Endothelial cell of hepatic sinusoid (primary cell): ENCODE results near the gene XPA.
"Not testable (repeated sequence)": the region's sequence is repeated elsewhere in the genome, so short reads cannot be mapped to it uniquely, and the experiment has no call there.

ENCODE experiments used
- in situ Hi-C: cut with HindIII; loops from 2 replicates; pipeline ENCODE4 v1.10.0; 2017; ENCODE audit warnings: low sequenced_read_pairs

XPA gene

GRCh38 chr9:97704345-97704677, 7.2 kb upstream of the XPA start:
- in situ Hi-C loops: no loop called here

DNA sequence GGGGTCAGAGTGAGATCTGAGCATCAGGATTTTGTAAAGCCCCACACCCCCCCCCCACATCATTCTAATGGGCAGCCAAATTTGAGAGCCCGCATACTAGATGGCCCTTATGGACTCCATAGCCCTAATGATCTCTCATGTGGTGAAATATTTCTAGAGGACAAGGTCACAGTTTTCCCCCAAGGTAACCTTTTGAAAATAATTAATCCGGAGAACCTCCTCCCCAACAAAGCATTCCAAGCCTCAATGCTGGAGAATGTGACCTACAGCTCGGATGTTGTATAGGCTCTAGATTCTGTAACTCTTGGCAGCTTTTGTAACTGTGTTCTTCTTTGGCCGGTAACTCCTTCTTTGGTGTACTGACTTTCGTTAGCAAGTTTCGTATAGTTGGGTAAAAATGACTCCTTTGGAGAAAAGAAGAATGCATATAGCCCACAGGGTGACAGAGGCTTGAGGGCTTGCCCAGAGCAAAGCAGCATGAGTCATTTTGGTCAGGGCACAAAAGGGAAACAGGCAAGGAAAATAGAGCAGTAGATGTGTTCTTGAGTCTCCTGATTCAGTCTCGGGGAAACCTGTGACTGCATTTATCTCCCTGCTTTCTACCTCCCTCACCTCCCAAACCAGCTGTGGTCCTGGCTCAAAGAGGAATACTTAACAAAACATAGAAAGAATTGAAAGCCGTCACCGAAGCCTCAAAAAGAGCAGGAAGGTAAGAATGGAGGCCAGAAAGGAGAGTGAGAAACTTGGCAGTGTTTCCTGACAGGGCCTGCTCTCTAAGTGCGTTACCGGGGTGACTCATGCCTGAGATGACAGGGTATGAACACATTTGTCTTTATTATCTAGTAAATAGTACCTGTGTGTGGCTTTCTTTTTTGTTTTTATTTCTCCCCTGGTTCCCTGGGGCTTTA, 6.6 kb upstream of the XPA start:
- in situ Hi-C loops: no loop called here

GRCh38 chr9:97699824-97700223, 2.7 kb upstream of the XPA start:
- in situ Hi-C loops: not testable (repeated sequence)

GRCh38 chr9:97699281-97699680, 2.1 kb upstream of the XPA start:
- in situ Hi-C loops: not testable (repeated sequence)

DNA sequence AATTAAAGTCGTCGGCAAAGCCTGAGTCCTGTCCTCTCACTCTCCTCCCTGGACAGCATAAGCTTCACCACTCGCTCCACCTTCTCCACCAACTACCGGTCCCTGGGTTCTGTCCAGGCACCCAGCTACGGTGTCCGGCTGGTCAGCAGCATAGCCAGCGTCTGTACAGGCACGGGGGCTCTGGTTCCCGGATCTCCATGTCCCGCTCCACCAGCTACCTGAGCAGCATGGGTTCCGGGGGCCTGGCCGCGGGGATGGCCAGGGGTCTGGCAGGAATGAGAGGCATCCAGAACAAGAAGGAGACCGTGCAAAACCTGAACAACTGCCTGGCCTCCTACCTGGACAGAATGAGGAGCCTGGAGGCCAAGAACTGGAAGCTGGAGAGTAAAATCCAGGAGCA, 1.7 kb upstream of the XPA start:
- in situ Hi-C loops: no loop called here

GRCh38 chr9:97697837-97698236, 697 bp upstream of the XPA start:
- in situ Hi-C loops: no loop called here

- in situ Hi-C loops: no loop called here
These were observed 941 bp downstream of the XPA start for GRCh38 chr9:97695995-97696802.

- in situ Hi-C loops: no loop called here
These were observed 1.8 kb downstream of the XPA start for GRCh38 chr9:97695390-97695789.

DNA sequence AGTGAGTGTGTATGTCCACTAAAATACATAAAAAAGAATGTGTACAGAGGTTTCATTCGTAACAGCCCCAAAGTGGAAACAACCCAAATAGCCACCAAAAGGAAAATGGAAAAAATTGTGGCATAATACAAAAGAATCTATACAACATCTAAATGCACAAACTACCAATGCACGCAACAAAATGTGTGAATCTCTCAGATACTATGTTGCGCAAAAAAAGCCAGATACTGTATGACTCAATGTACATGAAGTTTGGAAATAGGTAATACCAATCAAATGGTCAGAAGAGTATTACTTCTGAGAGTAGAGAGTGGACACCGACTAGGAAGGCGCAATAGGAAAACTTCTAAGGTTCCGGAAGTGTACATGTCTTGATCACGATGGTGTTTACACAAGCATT, 2.4 kb downstream of the XPA start:
- in situ Hi-C loops: loop anchor here (5.0 kb wide), 1 partner anchor 87 kb away; no protein-coding TSS in a partner anchor

DNA sequence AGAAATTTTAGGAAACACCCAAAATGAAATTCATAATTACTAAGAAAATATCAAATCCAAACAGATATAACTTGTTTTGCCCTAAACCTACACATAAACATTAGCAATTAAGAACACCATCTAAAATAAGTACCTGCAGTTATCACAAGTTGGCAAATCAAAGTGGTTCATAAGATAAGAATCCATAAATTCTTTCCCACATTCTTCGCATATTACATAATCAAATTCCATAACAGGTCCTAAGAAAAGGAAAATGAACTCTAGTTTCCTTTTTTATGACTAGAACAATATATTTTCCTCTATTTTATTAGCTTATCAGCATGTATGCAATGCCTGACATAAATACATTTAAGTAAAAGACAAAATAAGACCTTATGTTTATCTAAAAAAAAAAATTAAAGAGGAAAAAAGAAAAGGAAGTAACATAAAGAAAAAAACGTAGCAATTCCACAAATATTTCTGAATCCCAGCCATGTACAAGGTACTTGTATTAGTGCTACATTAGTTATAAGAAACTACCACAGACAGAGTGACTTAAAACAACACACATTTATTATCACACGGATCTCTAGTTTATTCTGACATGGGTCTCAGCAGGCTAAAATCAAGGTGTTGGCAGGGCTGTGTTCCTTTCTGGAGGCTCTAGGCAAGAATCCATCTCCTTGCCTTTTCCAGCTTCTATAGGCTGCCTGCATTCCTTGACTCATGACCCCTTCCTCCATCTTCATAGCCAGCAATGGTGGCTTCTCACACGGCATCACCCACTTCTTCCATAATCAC, 7.5 kb downstream of the XPA start:
- in situ Hi-C loops: loop anchor here (5.0 kb wide), 1 partner anchor 82 kb away; no protein-coding TSS in a partner anchor

GRCh38 chr9:97688654-97689053, 8.5 kb downstream of the XPA start:
- in situ Hi-C loops: no loop called here

- in situ Hi-C loops: no loop called here
These were observed 14.9 kb downstream of the XPA start for GRCh38 chr9:97682242-97682641.

- in situ Hi-C loops: no loop called here
These were observed 21.5 kb downstream of the XPA start for GRCh38 chr9:97675655-97676054.

DNA sequence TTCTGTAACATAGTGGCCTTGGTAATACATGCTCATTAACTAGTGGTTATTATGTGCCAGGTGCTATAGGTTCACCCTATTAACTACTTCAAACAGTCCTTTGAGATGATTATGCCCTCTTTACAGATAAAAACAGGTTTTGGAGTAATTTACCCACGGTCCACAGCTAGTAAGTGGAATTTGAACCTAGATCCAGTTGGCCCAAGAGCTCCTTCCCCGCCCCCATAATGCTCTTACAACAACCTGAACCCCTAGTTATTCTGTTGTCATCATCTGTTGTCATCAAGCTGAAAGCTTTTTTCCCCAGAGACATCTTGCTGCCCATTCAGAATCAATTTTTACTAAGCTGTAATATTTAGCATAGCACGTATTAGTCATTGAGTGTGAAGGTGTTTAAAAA, 23.2 kb downstream of the XPA start:
- in situ Hi-C loops: no loop called here

DNA sequence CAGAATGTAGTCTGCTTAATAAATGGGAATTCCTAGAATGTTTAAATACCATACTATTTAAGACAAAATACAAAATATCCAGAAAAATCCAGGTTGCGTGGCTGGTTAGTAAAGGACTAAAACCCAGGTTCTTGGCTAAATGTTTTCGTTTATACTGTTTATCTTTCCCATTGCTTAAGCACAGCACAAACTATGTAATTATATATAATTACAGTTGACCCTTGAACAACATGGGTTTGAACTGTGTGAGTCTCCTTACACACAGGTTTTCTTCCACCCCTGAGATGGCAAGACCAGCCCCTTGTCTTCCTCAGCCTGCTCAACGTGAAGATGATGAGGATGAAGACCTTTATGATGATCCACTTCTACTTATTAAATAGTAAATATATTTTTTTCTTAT, 24.7 kb downstream of the XPA start:
- in situ Hi-C loops: no loop called here

DNA sequence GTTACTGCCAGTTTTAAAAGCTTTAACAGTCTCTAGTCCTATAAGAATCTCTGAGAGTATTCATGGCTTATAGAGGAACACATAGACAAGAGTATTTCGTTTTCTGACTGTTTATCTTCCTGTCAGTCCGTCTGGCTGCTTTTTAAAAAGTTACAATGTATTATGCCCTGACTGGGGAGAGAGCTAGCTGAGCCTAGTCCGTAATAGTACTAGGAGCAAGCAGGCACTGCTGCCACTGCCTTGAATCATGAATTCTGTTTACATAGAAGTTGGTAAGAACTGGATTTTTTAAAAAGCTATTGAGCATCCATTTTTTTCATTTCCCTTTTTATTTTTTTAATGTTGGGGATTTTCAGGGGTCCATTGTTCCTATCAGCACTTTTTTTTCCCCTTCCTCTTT, 26.6 kb downstream of the XPA start:
- in situ Hi-C loops: no loop called here

- in situ Hi-C loops: no loop called here
These were observed 28.7 kb downstream of the XPA start for GRCh38 chr9:97668485-97668884.

DNA sequence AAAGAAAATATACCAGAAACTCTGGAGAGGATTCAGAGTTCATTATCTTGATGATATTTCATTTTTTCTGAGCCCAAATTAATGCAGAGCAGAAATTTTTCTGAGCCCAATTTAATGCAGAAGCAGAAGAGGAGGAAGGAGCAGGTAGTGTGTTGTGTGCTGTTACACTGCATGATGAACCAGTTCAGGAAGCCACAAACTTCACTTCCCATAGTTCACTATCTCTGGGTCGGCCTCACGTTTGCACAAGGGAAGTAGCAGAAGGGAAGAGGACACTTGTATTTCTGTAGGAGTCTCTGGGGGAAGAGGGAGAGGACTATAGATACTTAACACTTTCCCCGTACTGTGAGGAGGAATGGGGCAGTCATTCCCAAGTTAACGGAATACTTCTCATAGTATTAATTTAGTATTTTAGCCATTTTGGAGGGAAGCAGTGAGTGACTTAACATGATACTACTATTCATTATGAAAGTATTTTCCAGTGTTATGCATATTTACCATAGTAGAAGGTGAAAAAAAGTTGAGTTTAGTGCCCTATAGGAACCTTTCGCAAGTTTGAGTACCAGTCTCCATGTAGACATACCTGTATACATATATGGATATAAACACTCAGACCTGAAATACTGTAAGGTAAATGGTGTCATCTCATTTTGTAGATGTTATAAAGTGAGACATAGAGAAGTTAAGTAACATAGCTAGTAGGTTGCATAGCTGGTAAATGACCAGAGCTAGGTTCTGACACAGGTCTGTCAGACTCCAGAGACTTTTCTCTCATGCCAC, 30.0 kb downstream of the XPA start:
- in situ Hi-C loops: no loop called here

- in situ Hi-C loops: no loop called here
These were observed 31.4 kb downstream of the XPA start for GRCh38 chr9:97665742-97666141.

GRCh38 chr9:97660847-97661246, 36.3 kb downstream of the XPA start:
- in situ Hi-C loops: no loop called here

DNA sequence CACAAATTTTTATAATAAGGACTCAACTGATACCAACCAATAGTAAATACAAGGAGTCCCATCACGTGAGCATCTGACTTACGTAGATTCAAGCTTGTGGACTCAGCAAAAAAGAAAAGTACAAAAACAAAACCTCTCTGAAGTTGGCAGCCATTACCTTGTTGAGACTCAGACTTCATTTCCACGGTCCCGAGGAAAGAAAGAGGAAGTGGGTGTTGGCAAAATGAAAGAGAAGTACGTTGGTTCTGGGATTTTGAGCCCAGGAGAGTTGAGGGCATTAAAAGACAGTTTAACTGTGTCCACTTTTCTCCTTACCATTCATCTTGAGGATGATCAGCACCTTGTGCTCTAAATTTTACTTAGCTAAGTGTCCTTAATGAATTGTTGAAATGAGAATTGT, 36.8 kb downstream of the XPA start:
- in situ Hi-C loops: no loop called here
